Measurements from ENCODE around the gene JMJD1C.

- TF ChIP-seq, protein P1, sequence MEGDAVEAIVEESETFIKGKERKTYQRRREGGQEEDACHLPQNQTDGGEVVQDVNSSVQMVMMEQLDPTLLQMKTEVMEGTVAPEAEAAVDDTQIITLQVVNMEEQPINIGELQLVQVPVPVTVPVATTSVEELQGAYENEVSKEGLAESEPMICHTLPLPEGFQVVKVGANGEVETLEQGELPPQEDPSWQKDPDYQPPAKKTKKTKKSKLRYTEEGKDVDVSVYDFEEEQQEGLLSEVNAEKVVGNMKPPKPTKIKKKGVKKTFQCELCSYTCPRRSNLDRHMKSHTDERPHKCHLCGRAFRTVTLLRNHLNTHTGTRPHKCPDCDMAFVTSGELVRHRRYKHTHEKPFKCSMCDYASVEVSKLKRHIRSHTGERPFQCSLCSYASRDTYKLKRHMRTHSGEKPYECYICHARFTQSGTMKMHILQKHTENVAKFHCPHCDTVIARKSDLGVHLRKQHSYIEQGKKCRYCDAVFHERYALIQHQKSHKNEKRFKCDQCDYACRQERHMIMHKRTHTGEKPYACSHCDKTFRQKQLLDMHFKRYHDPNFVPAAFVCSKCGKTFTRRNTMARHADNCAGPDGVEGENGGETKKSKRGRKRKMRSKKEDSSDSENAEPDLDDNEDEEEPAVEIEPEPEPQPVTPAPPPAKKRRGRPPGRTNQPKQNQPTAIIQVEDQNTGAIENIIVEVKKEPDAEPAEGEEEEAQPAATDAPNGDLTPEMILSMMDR (IDR thresholded peaks at IDR 0.05), result no peak
- no peak for TF ChIP-seq POLR2A (IDR thresholded peaks at IDR 0.05)
Observed at GRCh38 chr10:63128443-63128842, 337.3 kb downstream of the JMJD1C start.
